GM12891 (cell line): ENCODE measurements around the gene CELF5.
"Not testable (repeated sequence)": the region's sequence is repeated elsewhere in the genome, so short reads cannot be mapped to it uniquely, and the experiment has no call there.

Experiments used
- DNase-seq: peaks from one replicate; pipeline ENCODE4 v3.0.0; 2011; ENCODE audit warnings: low spot score; ENCODE audit not compliant: insufficient read length
- FAIRE-seq: peaks from 2 replicates; lab custom pipeline; 2011; peaks lifted over from hg19 to GRCh38; lab: Jason Lieb, UNC
- PAX5 ChIP-seq: IDR thresholded peaks from 2 replicates; pipeline ENCODE4 v1.6.1; 2011; ENCODE audit warnings: low read length, moderate library complexity, mild to moderate bottlenecking; ENCODE audit not compliant: insufficient read depth, severe bottlenecking
- POLR2A ChIP-seq: IDR thresholded peaks from 2 replicates; pipeline ENCODE4 v1.6.1; 2011; ENCODE audit warnings: low read depth, low read length, control low read depth
- POLR2AphosphoS5 ChIP-seq: IDR thresholded peaks from 2 replicates; pipeline ENCODE4 v1.6.1; 2011; ENCODE audit warnings: low read depth, low read length, control low read depth
- POU2F2 ChIP-seq: IDR thresholded peaks from 2 replicates; pipeline ENCODE4 v1.6.1; 2011; ENCODE audit warnings: low read depth, mild to moderate bottlenecking, control low read depth, low read length, moderate library complexity
- SPI1 ChIP-seq: IDR thresholded peaks from 2 replicates; pipeline ENCODE4 v1.6.1; 2011; ENCODE audit warnings: low read depth, low read length, control low read depth
- TAF1 ChIP-seq: IDR thresholded peaks from 2 replicates; pipeline ENCODE4 v1.6.1; 2011; ENCODE audit warnings: low read depth, low read length, control low read depth

Gene CELF5

GRCh38 chr19:3227054-3227626 is 2.7 kb downstream of the CELF5 start:
- DNase-seq (no peak), FAIRE-seq (no peak)
- TF ChIP-seq POLR2AphosphoS5 = no peak
- TF ChIP-seq PAX5 = no peak
- no peak for TF ChIP-seq TAF1

GRCh38 chr19:3229346-3229743 is 4.9 kb downstream of the CELF5 start:
- TF ChIP-seq PAX5 (no peak), POLR2A (no peak)
- no peak for FAIRE-seq
- no peak for DNase-seq

GRCh38 chr19:3229888-3230496 is 5.5 kb downstream of the CELF5 start:
- DNase-seq = no peak
- FAIRE-seq = no peak
- no peak for TF ChIP-seq POU2F2
- no peak for TF ChIP-seq POLR2AphosphoS5
- TF ChIP-seq SPI1 = no peak
- no peak for TF ChIP-seq PAX5
- no peak for TF ChIP-seq POLR2A
- no peak for TF ChIP-seq TAF1

- TF ChIP-seq SPI1 = no peak
- no peak for TF ChIP-seq PAX5
- TF ChIP-seq POLR2A = no peak
- no peak for TF ChIP-seq TAF1
- TF ChIP-seq POU2F2 = no peak
- no peak for TF ChIP-seq POLR2AphosphoS5
- FAIRE-seq = no peak
- no peak for DNase-seq
Measured at GRCh38 chr19:3231288-3231687, 6.8 kb downstream of the CELF5 start.

DNA sequence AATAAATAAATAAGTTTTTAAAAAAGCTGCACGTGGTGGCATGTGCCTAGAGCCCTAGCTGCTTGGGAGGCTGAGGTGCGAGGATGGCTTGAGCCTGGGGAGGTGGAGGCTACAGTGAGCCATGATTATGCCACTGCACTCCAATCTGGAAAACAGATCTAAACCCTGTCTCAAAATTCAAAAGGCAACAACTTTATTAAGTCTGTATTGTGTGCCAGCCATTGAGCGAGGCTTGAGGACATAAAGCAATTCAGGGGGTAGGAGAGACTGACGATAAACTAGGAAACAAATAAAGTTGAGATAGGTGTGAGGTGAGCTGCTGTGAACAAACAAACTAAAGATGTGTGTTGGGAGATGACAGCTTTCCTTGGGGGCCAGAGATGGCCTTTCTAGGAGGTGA is 8.7 kb downstream of the CELF5 start:
- FAIRE-seq (no peak), DNase-seq (no peak)
- TF ChIP-seq PAX5 (no peak), POLR2AphosphoS5 (no peak), TAF1 (no peak), POLR2A (no peak), POU2F2 (no peak), SPI1 (no peak)

DNA sequence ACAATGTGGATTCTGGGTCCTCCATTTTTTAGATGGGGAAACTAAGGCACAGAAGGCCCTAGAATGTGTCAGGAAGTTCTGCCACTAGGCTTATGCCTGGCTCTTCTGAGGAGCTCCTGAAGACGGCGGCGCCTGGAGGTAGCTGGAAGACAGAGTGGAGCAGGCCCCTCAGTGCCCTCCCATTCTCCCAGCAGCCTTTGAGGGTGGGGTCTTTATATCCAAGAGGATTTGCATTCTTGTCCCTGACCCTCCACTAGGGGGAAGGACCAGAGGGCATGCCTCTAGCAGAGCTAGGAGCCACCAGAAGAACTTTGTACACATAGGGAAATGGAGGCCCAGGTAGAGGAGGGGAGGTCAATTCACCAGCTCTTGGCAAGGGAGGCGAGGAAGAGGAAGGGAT is 9.4 kb downstream of the CELF5 start:
- TF ChIP-seq POLR2A = no peak
- no peak for TF ChIP-seq POLR2AphosphoS5
- TF ChIP-seq TAF1 = no peak
- no peak for TF ChIP-seq POU2F2
- TF ChIP-seq SPI1 = no peak
- TF ChIP-seq PAX5 = no peak
- FAIRE-seq = no peak
- no peak for DNase-seq

- no peak for TF ChIP-seq PAX5
- TF ChIP-seq SPI1 = no peak
- DNase-seq (no peak), FAIRE-seq (no peak)
Measured at GRCh38 chr19:3234800-3235199, 10.3 kb downstream of the CELF5 start.

- FAIRE-seq, DNase-seq: not testable (repeated sequence)
Measured at GRCh38 chr19:3235604-3236003, 11.1 kb downstream of the CELF5 start.

DNA sequence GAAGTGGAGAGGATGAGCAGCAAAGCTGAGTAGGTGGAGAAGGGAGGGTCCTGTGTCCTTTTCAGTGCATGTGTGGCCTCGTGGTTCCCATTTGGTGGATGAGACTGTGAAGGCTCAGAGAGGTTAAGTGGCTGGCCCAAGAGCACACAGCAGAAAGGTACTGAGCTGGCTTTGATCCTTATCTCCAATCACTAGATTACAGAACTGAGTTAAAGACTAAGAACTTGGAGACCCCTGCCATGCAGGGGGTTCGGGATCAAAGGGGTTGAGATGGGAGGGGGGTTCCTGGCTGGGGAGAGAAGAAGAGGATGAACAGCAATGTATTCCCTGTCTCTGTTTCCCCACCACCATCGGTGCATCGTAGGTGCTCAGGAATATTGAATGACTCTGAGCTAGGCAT is 11.8 kb downstream of the CELF5 start:
- TF ChIP-seq POU2F2 (no peak), TAF1 (no peak)
- no peak for FAIRE-seq
- DNase-seq = no peak

DNA sequence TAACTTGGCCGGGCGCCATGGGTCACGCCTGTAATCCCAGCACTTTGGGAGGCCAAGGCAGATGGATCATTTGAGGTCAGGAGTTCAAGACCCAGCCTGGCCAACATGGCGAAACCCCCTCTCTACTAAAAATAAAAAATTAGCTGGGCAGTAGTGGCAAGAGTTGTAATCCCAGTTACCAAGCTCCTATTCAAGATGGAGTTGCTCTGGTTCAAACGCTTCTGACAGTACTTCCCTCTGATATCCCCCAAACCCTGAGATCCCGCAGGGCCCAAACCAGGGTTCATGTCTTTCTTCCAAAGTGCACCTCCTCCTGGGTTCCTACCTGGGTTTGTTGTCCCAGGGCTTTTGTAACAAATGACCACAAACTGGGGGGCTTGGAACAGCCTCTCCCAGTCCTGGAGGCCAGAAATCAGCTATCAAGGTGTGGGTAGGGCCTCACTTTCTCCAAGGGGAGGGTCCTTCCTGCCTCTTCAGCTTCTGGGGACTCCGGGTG is 13.7 kb downstream of the CELF5 start:
- TF ChIP-seq SPI1 (no peak), POLR2A (no peak), POU2F2 (no peak), PAX5 (no peak)
- DNase-seq (no peak), FAIRE-seq (no peak)

DNA sequence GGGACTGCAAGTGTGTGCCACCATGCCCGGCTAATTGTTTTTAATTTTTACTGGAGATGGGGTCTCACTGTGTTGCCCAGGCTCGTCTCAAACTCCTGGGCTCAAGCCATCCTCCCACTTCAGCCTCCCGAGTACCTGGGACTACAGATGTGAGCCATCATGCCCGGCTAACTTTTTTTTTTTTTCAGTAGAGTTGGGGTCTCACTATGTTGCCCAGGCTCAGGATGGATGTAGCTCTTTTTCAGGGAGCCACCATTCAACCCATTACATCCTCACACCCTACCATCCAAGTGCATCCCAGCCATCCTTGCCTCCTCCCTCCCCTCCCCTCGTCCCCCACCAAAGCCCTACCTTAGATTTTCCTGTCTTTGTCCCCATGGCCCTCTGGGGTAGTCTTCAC is 14.9 kb downstream of the CELF5 start:
- TF ChIP-seq PAX5 = no peak
- TF ChIP-seq POLR2AphosphoS5 = no peak
- no peak for TF ChIP-seq TAF1
- no peak for TF ChIP-seq POLR2A
- no peak for TF ChIP-seq POU2F2
- no peak for TF ChIP-seq SPI1
- no peak for DNase-seq
- no peak for FAIRE-seq
